OCI-LY1 (cell line): ENCODE data around the gene TMEM203.

Source experiments
- CTCF ChIP-seq: fragments of 200-600 bp; sonication (generic), shearing (Covaris generic); IDR thresholded peaks from 2 replicates; pipeline ENCODE4 v1.5.1; 2017; ENCODE audit warnings: mild to moderate bottlenecking, antibody characterized with exemption, low read length, moderate library complexity, mixed read lengths
- EZH2 ChIP-seq: fragments of 200-600 bp; sonication (generic), shearing (Covaris generic); IDR thresholded peaks from 2 replicates; pipeline ENCODE4 v1.8.0; 2017; ENCODE audit warnings: borderline replicate concordance, mixed run types, mild to moderate bottlenecking, antibody characterized with exemption, low read length, moderate library complexity, mixed read lengths

- peak; percentile 24; the same call in 1 of the 2 replicates for TF ChIP-seq CTCF
- TF ChIP-seq EZH2, result no peak
Measured at GRCh38 chr9:137235424-137236237, 30.2 kb upstream of the TMEM203 start.
